Astrocyte of the spinal cord (primary cell): ENCODE data around the gene TACC3.

ENCODE experiments used
- DNase-seq: peaks from one replicate; pipeline ENCODE4 v3.0.0; 2011; ENCODE audit warnings: low read depth, low spot score
- H3K4me3 ChIP-seq: 2 replicates; pipeline ENCODE4 v1.5.1; 2011; ENCODE audit warnings: low read depth, mild to moderate bottlenecking, low read length, moderate library complexity
- in situ Hi-C: cut with HindIII; loops from 2 replicates; pipeline ENCODE4 v1.10.0; 2017; ENCODE audit warnings: low sequenced_read_pairs
- TF ChIP-seq, protein P1 (sequence below): IDR thresholded peaks from 2 replicates; pipeline ENCODE4 v1.5.1; 2012; ENCODE audit warnings: low read depth, mild to moderate bottlenecking, low read length, inconsistent platforms

The TACC3 gene

DNA sequence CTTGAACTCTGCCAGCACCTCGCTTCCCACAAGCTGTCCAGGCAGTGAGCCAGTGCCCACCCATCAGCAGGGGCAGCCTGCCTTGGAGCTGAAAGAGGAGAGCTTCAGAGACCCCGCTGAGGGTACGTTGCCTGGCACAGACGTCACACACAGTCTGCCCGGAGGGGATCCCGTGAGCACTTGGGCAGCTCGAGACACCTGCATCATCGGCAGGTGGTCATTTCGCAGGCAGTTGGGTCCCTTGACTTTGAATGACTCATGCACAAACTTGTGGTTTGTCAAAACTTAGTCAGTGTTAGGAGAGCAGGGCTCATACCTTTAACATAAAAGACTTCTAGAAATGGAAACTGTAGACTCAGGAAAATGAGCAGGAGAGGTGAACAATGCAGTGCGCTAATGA is 9.9 kb downstream of the TACC3 start:
- no peak overlapping the region for H3K4me3 ChIP-seq
- in situ Hi-C loops, result no loop called here
- DNase-seq, result peak; percentile 61
- TF ChIP-seq, protein P1, sequence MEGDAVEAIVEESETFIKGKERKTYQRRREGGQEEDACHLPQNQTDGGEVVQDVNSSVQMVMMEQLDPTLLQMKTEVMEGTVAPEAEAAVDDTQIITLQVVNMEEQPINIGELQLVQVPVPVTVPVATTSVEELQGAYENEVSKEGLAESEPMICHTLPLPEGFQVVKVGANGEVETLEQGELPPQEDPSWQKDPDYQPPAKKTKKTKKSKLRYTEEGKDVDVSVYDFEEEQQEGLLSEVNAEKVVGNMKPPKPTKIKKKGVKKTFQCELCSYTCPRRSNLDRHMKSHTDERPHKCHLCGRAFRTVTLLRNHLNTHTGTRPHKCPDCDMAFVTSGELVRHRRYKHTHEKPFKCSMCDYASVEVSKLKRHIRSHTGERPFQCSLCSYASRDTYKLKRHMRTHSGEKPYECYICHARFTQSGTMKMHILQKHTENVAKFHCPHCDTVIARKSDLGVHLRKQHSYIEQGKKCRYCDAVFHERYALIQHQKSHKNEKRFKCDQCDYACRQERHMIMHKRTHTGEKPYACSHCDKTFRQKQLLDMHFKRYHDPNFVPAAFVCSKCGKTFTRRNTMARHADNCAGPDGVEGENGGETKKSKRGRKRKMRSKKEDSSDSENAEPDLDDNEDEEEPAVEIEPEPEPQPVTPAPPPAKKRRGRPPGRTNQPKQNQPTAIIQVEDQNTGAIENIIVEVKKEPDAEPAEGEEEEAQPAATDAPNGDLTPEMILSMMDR, result no peak

DNA sequence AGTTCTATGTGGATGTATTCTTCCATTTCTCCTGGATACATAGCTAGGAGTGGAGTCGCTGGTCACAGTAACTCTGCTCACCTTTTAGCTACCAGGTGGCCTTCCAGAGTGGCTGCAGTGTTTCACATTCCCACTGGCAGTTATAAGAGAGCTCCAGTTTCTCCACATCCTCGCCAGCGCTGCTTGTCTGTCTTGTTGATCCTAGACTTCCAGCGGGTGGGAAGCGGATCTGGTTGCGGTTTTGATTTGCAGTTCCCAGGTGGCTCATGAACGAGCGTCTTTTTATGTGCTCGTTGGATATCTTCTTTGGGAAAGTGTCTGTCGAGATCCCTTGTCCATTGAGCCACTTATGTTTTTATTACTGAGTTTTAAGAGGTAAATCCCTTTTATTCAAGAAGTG is 11.6 kb downstream of the TACC3 start:
- DNase-seq, result no peak
- TF ChIP-seq, protein P1, result no peak
- no peak overlapping the region for H3K4me3 ChIP-seq
- in situ Hi-C loops, result no loop called here

DNA sequence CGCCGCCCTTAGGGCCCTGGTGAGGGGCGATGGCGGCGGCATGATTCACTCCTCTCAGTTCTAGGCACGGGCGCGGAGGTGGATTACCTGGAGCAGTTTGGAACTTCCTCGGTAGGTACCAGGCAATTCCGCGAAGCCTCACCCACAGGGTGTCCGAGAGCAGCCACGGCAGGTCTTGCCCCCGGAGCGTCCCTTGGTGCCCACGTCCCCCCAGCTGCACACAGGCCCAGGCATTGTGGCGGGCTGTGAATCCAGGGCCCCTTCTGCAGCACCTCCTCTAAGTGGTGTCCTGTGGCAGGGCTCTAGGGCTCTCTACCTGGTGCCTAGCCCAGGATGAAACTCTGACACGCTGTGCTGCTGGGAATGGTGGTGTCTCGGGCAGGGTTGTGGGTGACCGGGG is 13.9 kb downstream of the TACC3 start:
- TF ChIP-seq, protein P1, result no peak
- in situ Hi-C loops, result no loop called here
- DNase-seq, result no peak
- H3K4me3 ChIP-seq, result no peak overlapping the region

DNA sequence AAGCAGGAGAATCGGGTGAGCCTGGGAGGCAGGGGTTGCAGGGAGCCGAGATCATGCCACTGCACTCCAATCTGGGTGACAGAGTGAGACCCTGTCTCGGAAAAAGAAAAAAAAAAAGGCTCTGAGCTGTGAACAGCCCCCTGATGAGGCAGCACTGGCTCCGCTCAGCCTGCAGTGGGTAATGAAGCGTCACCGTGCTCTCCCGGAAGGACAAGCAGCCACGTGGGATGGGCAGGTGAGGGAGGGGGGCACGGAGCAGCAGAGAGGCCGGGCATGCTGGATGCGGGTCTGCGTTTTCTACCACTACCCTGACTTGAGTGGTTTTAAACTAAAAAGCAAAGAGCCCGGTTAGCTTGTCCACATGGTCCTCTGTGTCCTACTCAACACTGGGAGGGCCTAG is 15.5 kb downstream of the TACC3 start:
- H3K4me3 ChIP-seq, result no peak overlapping the region
- no peak for DNase-seq
- TF ChIP-seq, protein P1, result no peak
- in situ Hi-C loops, result no loop called here

DNA sequence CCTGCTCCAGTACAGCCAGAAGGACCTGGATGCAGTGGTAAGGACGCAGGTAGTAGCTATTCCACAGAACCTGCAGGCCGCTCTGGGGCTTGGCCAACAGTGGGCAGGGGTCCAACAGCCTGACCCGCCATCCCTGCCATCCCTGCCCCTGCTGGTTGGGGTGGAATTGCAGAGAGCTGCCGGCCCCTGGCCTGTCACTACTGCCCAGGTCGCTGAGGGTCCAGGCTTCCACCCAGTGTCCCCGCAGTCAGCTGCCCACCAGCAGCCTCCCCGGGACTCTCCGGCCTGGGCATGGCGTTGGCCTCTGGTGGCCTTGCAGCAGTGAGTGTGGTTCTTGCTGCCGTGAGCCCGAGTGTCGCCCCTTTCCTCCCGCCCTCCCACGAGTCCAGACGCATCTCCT is 16.3 kb downstream of the TACC3 start:
- TF ChIP-seq, protein P1, result no peak
- in situ Hi-C loops, result no loop called here
- no peak for DNase-seq
- no peak overlapping the region for H3K4me3 ChIP-seq

DNA sequence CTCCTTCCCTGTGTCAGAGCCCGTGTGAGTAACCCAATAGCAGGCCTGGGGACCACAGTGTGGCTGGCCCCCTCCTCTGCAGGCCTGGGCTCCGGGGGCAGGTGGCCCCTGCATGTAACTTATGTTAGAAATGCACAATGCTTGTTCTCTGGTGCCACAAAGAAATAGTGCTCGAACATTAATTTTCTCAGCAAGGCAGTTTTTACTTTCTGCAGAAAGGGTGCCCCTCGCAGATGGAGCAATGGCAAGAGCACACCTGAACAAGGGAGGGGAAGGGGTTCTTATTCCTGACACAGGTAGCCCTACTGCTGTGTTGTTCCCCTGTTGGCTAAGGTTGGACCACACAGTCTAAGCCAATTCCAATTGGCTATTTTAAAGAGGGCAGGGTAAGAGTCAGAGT is 17.1 kb downstream of the TACC3 start:
- H3K4me3 ChIP-seq, result no peak overlapping the region
- TF ChIP-seq, protein P1, result no peak
- no peak for DNase-seq
- in situ Hi-C loops, result no loop called here

DNA sequence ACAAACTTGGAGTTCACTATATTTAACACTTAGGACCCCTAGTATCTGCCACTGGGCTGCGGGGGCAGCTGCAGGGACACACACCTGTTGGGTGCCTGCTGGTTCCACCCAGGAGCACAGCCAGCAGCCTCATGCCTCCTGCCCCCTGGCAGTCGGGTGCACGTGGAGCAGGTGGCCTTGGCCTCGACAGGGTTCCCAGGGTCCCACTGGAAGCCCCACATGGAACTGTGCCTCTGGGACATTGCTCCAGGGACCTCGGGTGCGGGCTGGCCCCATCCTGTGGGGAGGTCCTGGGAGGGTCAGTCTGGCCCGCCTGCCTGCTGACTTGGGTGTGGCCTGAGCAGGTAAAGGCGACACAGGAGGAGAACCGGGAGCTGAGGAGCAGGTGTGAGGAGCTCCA is 18.0 kb downstream of the TACC3 start:
- in situ Hi-C loops, result no loop called here
- TF ChIP-seq, protein P1, result no peak

More for the DNA sequence above, 18.0 kb downstream of the TACC3 start:
- no peak overlapping the region for H3K4me3 ChIP-seq
- DNase-seq, result no peak
